Pancreas (tissue), 10 donors: Measurements from ENCODE around the gene SBNO2. TPM values are rescaled to one million over a fixed set of nuclear protein-coding genes. Genes with fewer than 3 reads are reported as not detected.

Experiments
- ATAC-seq, 4 donors: fragments of 200-7000 bp; cut with Tn5 transposase; one replicate each; pipeline versions ENCODE4 v1.8.0 to v1.9.1; 2020; ENCODE audit warnings: mild to moderate bottlenecking in 4 of 4, moderate library complexity in 4 of 4
- DNase-seq, 6 donors: peaks; one replicate each; pipeline ENCODE4 v3.0.0-alpha.2; 2020
- FAIRE-seq: peaks from 2 replicates; lab custom pipeline; 2012; peaks lifted over from hg19 to GRCh38; lab: Jason Lieb, UNC
- H3K27ac ChIP-seq, 4 donors: fragments of 200-600 bp; sonication (generic); 1 replicate in 3 of 4; 2 replicates in 1 of 4; pipeline versions ENCODE4 v1.5.0 to v1.8.0; 2020
- H3K27me3 ChIP-seq, 4 donors: fragments of 200-600 bp; one replicate each; pipeline ENCODE4 v1.8.0; 2021
- H3K36me3 ChIP-seq, 3 donors: fragments of 200-600 bp; sonication (generic) in 1 of 3; one replicate each; pipeline versions ENCODE4 v1.5.0 to v1.8.0; 2020 to 2021
- H3K4me1 ChIP-seq, 3 donors: fragments of 200-600 bp; one replicate each; pipeline ENCODE4 v1.8.0; 2021
- H3K4me3 ChIP-seq, 4 donors: fragments of 200-600 bp; sonication (generic) in 2 of 4; one replicate each; pipeline versions ENCODE4 v1.5.0 to v1.8.0; 2020 to 2021
- H3K9me3 ChIP-seq, 4 donors: fragments of 200-600 bp; one replicate each; pipeline ENCODE4 v1.8.0; 2021
- CTCF ChIP-seq, 4 donors: fragments of 200-600 bp; sonication (generic) in 3 of 4; IDR thresholded peaks; one replicate each; pipeline versions ENCODE4 v1.5.0 to v1.8.0; 2021; ENCODE audit warnings: antibody characterized with exemption in 4 of 4
- WGBS, 2 donors: extraction: QIAGEN DNeasy Blood & Tissue Kit; methylation state at CpG; one replicate each; pipeline ENCODE4 v1.1.7; 2013; 5-methylcytosine and 5-hydroxymethylcytosine counted together
- intact Hi-C, 3 donors: fragments of 100-400 bp; cut with DNase I; formaldehyde crosslinking; loops; one replicate each; pipeline versions ENCODE4 v1.11.1 to v1.14.2; 2022
- polyA plus RNA-seq, 2 donors: library from polyadenylated mRNA; stranded (reverse); fragments of 200-250 nt; gene quantifications; one replicate each; pipeline ENCODE4 v1.2.3, GENCODE V29; 2013
- total RNA-seq, 6 donors: library from RNA; stranded (reverse); fragmentation: NEBNext Ultra II Directional in 4 of 6; extraction: Animal tissue kit (Norgen Biotek cat#: 25700) in 4 of 6; gene quantifications; one replicate each; pipeline versions ENCODE4 v1.2.1 to v1.2.4, GENCODE V29; 2021 to 2023
- donor health status: healthy with polysubstance abuse.
- donor health status: DM: no; HTN: no; CAD: no; lungs with moderate emphysema.
- donor health status: DM: no; HTN: no; CAD: no.
- donor health status: control.
- donor health status: control.
- donor health status: Bipolar disorder and iron deficiency.
- donor health status: DM: yes; HTN: yes; CAD: no.
- donor health status: DM: no; HTN: no; CAD: no.
- donor health status: DM: no; HTN: no; CAD: no.
- donor health status: DM: yes; HTN: yes; CAD: no.

The SBNO2 gene
- total and polyA plus RNA-seq, 8 donors = 16.8 to 53.9 (median 27.4) TPM

GRCh38 chr19:1093330-1093729 is 80.7 kb downstream of the SBNO2 start:
- WGBS, 2 donors = 87 to 90% methylated on average over 12 to 15 of the region's 15 CpGs
- DNase-seq = peak in 1 of 6 donors; percentile 65

GRCh38 chr19:1091544-1092175 is 82.4 kb downstream of the SBNO2 start:
- TF ChIP-seq CTCF (IDR thresholded peaks at IDR 0.05) = no peak
- intact Hi-C loops = no loop called here
- ATAC-seq = no peak
- peak in 1 of 6 donors; percentile 60 for DNase-seq
- peaks cover 0 to 23% (median 16%) of the 10 kb centered on the region in 3 donors for H3K36me3 ChIP-seq
- H3K4me3 ChIP-seq = no peak overlapping the region
- no peak overlapping the region for H3K27ac ChIP-seq
- H3K27me3 ChIP-seq = no peaks in the 10 kb centered on the region
- peaks cover 0 to 12% (median 0%) of the 10 kb centered on the region in 3 donors for H3K4me1 ChIP-seq
- FAIRE-seq = no peak
- no peaks in the 10 kb centered on the region for H3K9me3 ChIP-seq
- WGBS, 2 donors = 85 to 92% methylated on average over 24 to 27 of the region's 27 CpGs

More at GRCh38 chr19:1093330-1093729, 80.7 kb downstream of the SBNO2 start:
- no peak for TF ChIP-seq CTCF (IDR thresholded peaks at IDR 0.05)
- Histone ChIP-seq H3K27me3 (no peaks in the 10 kb centered on the region), H3K36me3 (peaks cover 0 to 16% (median 16%) of the 10 kb centered on the region in 3 donors), H3K4me3 (no peak overlapping the region), H3K4me1 (peaks cover 0 to 12% (median 0%) of the 10 kb centered on the region in 3 donors), H3K27ac (no peak overlapping the region), H3K9me3 (no peaks in the 10 kb centered on the region)
- no peak for ATAC-seq
- intact Hi-C loops = no loop called here
- no peak for FAIRE-seq

GRCh38 chr19:1090731-1091543 is 83.1 kb downstream of the SBNO2 start:
- Histone ChIP-seq H3K36me3 (peaks cover 0 to 23% (median 16%) of the 10 kb centered on the region in 3 donors), H3K27ac (no peak overlapping the region), H3K9me3 (no peaks in the 10 kb centered on the region), H3K4me3 (no peak overlapping the region), H3K27me3 (no peaks in the 10 kb centered on the region), H3K4me1 (peaks cover 0 to 12% (median 0%) of the 10 kb centered on the region in 3 donors)
- 92 to 96% methylated on average over 37 to 38 of the region's 38 CpGs for WGBS, 2 donors
- intact Hi-C loops = no loop called here
- no peak for FAIRE-seq
- no peak for TF ChIP-seq CTCF (IDR thresholded peaks at IDR 0.05)
- no peak for ATAC-seq
- DNase-seq = peak in 2 of 6 donors; percentile 43 to 80

- ATAC-seq (no peak), FAIRE-seq (no peak), DNase-seq (peak in 2 of 6 donors; percentile 30 to 63)
- H3K27me3 ChIP-seq = no peaks in the 10 kb centered on the region
- H3K9me3 ChIP-seq = no peaks in the 10 kb centered on the region
- peaks cover 0 to 23% (median 16%) of the 10 kb centered on the region in 3 donors for H3K36me3 ChIP-seq
- no peak for TF ChIP-seq CTCF (IDR thresholded peaks at IDR 0.05)
- peaks cover 0 to 9% (median 0%) of the 10 kb centered on the region in 3 donors for H3K4me1 ChIP-seq
- 85 to 87% methylated on average over 17 to 22 of the region's 22 CpGs for WGBS, 2 donors
- H3K27ac ChIP-seq = no peak overlapping the region
- no peak overlapping the region for H3K4me3 ChIP-seq
- intact Hi-C loops = no loop called here
Measured at GRCh38 chr19:1089891-1090290, 84.2 kb downstream of the SBNO2 start.
